ENCODE data around the gene CD7.

Gene CD7

DNA sequence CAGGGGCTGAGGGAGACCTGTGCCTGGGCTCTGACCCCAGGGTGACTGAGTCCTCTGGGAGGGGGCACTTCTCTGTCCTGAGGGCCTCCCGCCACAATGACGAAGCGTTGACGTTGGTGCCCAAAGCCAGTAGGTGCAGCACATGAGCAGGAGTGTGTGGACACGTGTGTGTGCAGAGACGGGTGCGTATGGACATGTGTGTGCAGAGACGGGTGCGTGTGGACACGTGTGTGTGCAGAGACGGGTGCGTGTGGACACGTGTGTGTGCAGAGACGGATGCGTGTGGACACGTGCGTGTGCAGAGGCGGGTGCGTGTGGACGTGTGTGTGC is 726 bp upstream of the CD7 start:
- H3K4me2 ChIP-seq = no peak overlapping the region
- H3K36me3 ChIP-seq (ENCODE audit: insufficient read depth) = no peaks in the 10 kb centered on the region
- no peak for TF ChIP-seq CTCF (conservative IDR thresholded peaks at IDR 0.05; ENCODE audit: low read depth, low read length)
- H3K27ac ChIP-seq = no peak overlapping the region
- no peak overlapping the region for H3K9ac ChIP-seq
- peaks cover 62% of the 10 kb centered on the region for H3K27me3 ChIP-seq (ENCODE audit: insufficient read depth, low read depth)
- peaks cover 22% of the 10 kb centered on the region for H3K4me1 ChIP-seq (ENCODE audit: low read depth, poor library complexity, severe bottlenecking)
- H2AFZ ChIP-seq (ENCODE audit: low read depth) = no peak overlapping the region
- no peaks in the 10 kb centered on the region for H3K79me2 ChIP-seq (ENCODE audit: insufficient read depth, low read depth)
- H4K20me1 ChIP-seq (ENCODE audit: insufficient read depth) = no peaks in the 10 kb centered on the region
- no peak overlapping the region for H3K4me3 ChIP-seq (IDR thresholded peaks at IDR 0.05; ENCODE audit: insufficient read depth, low read depth, low read length)

GRCh38 chr17:82316651-82317393 is 586 bp downstream of the CD7 start:
- no peaks in the 10 kb centered on the region for H4K20me1 ChIP-seq (ENCODE audit: insufficient read depth)
- no peak overlapping the region for H3K27ac ChIP-seq
- no peak for TF ChIP-seq CTCF (conservative IDR thresholded peaks at IDR 0.05; ENCODE audit: low read depth, low read length)
- no peaks in the 10 kb centered on the region for H3K36me3 ChIP-seq (ENCODE audit: insufficient read depth)
- H3K9ac ChIP-seq = no peak overlapping the region
- peaks cover 18% of the 10 kb centered on the region for H3K4me1 ChIP-seq (ENCODE audit: low read depth, poor library complexity, severe bottlenecking)
- no peak overlapping the region for H2AFZ ChIP-seq (ENCODE audit: low read depth)
- no peaks in the 10 kb centered on the region for H3K79me2 ChIP-seq (ENCODE audit: insufficient read depth, low read depth)
- peaks cover 70% of the 10 kb centered on the region for H3K27me3 ChIP-seq (ENCODE audit: insufficient read depth, low read depth)
- no peak overlapping the region for H3K4me3 ChIP-seq (IDR thresholded peaks at IDR 0.05; ENCODE audit: insufficient read depth, low read depth, low read length)
- H3K4me2 ChIP-seq = no peak overlapping the region

DNA sequence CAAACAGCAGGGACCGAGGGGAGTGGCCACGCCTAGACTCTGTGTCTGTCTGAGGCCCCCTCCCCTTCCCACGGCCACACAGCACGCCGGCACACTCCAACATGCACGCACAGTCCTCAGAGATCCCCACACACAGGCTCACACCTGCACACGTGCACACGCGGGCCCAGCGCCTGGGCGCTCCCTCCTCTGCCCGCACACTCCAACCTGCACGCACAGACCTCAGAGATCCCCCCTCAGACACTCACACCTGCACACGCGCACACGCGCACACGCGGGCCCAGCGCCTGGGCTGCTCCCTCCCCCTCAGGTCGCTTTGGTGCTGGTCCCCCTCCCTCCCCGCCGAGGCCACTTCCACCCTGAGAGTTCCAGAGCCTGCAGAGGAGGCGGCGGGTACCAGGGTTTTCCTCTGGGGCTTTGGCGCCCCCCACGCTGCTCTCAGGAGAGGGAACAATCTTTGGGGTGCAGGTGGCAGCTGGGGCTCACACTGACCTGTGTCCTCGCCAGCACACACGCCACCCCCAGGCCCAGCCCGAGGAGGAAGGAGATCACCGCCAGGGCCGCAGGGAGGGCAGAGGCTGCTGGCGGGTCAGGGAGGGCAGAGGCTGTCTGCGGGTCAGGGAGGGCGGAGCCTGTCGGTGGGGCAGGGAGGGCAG is 1.6 kb downstream of the CD7 start:
- Histone ChIP-seq H3K4me1 (ENCODE audit: low read depth, poor library complexity, severe bottlenecking) (peaks cover 11% of the 10 kb centered on the region), H3K27me3 (ENCODE audit: insufficient read depth, low read depth) (peaks cover 75% of the 10 kb centered on the region), H3K9ac (no peak overlapping the region), H3K79me2 (ENCODE audit: insufficient read depth, low read depth) (no peaks in the 10 kb centered on the region), H3K4me2 (peak overlapping the region; percentile 54), H3K4me3 (IDR thresholded peaks at IDR 0.05; ENCODE audit: insufficient read depth, low read depth, low read length) (no peak overlapping the region), H4K20me1 (ENCODE audit: insufficient read depth) (no peaks in the 10 kb centered on the region), H3K36me3 (ENCODE audit: insufficient read depth) (no peaks in the 10 kb centered on the region), H3K27ac (no peak overlapping the region), H2AFZ (ENCODE audit: low read depth) (peak overlapping the region; percentile 47)
- no peak for TF ChIP-seq CTCF (conservative IDR thresholded peaks at IDR 0.05; ENCODE audit: low read depth, low read length)

- H3K27ac ChIP-seq = no peak overlapping the region
- no peak overlapping the region for H2AFZ ChIP-seq (ENCODE audit: low read depth)
- no peak overlapping the region for H3K4me2 ChIP-seq
- TF ChIP-seq CTCF (conservative IDR thresholded peaks at IDR 0.05; ENCODE audit: low read depth, low read length) = no peak
- no peak overlapping the region for H3K4me3 ChIP-seq (IDR thresholded peaks at IDR 0.05; ENCODE audit: insufficient read depth, low read depth, low read length)
- H3K79me2 ChIP-seq (ENCODE audit: insufficient read depth, low read depth) = no peaks in the 10 kb centered on the region
- H4K20me1 ChIP-seq (ENCODE audit: insufficient read depth) = no peaks in the 10 kb centered on the region
- peaks cover 75% of the 10 kb centered on the region for H3K27me3 ChIP-seq (ENCODE audit: insufficient read depth, low read depth)
- H3K9ac ChIP-seq = no peak overlapping the region
- H3K4me1 ChIP-seq (ENCODE audit: low read depth, poor library complexity, severe bottlenecking) = peaks cover 10% of the 10 kb centered on the region
- no peaks in the 10 kb centered on the region for H3K36me3 ChIP-seq (ENCODE audit: insufficient read depth)
These were observed 2.4 kb downstream of the CD7 start for GRCh38 chr17:82314727-82315605.
